ENCODE data around the gene FCN1.

FCN1 gene

DNA sequence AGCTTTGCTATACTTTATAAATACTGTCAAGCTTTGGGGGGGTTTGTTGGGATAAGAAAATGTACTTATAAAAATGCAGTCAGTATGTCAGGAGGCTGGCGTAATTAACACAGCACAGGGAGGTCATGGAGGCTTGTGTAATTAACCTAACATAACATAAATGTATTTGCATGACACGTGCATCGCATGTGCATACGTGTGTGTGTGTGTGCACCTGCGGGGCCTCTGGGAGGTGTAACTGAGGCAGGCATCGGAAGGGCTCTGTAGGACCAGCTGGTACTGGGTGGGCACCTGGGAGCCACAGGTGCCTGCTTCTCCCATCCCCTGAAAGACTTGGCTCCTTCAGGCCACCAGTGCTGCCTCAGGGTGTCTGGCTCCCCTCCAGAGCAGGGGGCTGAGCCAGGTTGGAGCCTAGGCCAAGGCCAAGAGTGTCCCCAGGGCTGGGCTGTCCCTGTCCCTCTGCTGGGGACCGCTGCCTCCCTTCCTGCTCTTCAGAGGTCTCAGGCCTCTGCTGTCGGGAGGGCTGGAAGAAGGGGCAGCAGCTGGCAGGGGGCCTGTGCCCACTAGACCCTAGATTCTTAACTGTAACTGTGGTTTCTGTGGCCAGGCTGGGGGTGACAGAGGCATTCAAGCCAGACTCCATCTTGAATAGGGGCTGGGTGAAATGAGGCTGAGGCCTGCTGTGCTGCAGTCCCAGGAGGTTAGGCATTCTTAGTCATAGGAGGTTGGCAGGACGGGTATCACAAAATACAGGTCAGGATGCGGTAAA is 28.1 kb downstream of the FCN1 start:
- no peak for FAIRE-seq

DNA sequence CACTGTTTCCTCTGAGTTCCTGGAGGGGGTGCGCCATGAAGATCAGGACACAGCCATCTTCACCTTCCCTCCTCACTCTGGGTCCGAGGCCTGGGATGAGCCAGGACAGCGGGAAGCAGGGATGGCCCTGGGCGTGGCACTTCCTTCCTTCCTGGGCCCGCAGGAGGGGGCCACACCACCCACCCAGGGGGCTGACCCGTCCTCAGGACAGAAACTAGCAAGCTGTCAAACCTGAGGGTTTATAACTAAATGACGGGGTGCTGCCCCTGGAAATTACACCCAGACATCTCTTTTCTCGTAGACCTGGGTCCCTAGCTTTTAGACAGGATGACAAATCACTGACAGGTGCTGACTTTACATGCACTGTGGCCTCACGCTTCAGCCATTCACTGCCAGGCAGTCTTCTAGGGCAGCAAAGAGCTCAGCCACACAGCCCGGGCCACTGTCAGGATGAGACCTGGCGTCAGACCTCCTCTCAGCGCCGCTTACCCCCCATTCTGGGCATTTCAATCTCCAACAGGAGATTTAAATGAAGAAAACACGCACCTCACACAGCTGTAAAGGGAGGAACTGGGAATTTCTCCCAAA is 29.0 kb downstream of the FCN1 start:
- no peak for FAIRE-seq

DNA sequence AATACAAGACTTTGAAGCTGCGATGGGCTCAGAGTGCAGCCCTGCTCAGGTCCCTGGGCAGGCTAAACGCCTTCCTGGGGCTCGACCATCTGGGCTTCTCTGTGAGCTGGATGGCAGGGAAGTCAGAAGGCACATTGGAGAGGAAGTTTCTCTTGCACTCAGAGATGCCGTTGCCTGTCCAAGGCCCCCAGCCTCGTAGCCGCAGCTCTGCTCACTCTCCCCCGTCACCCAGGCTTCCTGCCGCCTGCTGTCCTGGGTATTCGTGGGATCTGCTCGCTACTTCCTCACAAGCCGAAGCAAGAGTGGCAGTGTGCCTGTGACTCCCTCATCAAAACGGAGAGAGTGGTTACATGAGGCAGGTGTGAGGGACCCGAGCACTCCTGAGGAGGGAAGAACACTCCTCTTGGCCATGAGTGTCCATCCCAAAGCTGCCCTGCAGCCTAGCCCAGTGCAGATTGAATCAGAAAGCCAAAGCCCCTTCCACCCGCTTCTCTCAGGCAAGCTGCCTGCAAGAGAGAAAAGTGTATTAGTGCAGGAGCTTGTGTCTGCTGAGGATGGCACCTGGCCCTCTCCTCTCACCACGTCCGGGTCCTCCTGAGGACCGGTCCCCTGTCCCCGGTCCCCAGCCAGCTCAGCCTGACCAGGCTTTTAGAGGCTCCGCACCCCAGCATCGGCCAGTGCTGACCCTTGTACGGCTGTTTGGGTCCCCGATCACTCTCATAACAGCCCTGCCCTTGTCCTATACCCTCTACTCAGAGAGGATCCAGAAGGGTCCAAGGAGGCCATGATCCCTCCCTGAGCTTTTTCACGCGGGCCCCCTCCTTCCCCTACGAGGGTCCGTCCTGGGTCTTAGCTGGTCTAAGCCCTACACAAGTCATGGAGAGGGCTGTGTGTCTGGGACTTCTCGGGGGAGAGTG is 29.8 kb downstream of the FCN1 start:
- FAIRE-seq = no peak

DNA sequence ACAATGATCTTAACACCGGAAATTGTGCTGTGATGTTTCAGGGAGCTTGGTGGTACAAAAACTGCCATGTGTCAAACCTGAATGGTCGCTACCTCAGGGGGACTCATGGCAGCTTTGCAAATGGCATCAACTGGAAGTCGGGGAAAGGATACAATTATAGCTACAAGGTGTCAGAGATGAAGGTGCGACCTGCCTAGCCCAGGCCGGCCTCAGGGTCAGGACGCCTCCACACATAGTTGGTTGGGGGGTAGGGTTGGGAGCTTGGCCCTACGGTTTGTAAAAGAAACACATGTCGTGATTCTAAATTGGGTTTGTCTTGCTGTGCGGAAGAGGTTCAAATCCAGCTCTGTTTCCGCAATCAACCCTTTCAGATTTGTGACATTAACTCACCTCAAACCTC is 30.5 kb downstream of the FCN1 start:
- no peak for FAIRE-seq

DNA sequence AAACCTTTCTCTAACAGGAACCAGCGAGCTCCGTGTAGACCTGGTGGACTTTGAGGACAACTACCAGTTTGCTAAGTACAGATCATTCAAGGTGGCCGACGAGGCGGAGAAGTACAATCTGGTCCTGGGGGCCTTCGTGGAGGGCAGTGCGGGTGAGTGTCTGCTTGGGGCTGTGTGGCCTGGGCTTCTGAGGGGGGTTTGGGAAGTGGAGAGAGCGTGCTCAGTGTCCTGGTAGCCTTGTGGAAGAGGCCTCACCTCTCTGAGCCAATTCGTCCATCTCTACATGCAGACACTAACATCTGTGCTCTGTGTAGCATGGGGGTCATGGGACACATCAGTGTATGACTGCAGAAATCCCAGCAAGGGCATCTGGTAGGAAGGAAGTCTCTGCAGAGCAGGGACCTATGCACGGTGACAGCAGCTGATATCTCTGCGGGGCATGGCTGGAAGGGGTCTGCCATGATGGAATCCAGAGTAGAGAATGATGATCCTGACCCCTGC is 31.2 kb downstream of the FCN1 start:
- FAIRE-seq = no peak

DNA sequence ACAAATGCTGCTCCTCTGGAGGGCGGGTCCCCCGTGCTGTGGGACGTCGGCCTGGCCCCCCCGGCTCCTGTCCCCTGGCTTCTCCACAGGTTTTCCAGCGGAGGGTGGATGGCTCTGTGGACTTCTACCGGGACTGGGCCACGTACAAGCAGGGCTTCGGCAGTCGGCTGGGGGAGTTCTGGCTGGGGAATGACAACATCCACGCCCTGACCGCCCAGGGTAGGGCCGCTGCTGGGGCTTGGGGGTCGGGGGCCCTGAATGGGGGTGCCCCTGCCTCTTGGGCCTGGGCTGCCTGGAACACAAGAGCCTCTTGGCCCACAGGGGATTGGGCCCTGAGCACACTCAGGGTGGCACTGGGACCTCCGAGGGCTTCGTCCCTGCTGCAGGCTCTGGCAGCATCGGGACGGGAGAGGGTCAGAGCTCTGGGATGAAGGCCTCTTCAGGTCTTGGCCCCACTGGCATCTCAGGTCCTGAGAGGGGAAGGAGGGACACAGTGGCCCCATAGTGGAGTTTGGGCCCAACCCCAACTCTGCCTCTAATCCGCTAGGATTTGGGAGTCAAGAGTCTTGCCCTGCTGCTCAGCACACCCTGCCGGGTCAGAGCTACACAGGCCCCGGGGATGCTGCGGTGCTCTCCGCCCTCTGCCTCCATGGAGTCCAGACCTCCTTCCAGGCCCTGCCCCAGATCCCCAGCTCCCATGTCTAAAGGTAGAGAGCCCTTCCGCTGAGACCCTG is 31.9 kb downstream of the FCN1 start:
- FAIRE-seq = no peak

DNA sequence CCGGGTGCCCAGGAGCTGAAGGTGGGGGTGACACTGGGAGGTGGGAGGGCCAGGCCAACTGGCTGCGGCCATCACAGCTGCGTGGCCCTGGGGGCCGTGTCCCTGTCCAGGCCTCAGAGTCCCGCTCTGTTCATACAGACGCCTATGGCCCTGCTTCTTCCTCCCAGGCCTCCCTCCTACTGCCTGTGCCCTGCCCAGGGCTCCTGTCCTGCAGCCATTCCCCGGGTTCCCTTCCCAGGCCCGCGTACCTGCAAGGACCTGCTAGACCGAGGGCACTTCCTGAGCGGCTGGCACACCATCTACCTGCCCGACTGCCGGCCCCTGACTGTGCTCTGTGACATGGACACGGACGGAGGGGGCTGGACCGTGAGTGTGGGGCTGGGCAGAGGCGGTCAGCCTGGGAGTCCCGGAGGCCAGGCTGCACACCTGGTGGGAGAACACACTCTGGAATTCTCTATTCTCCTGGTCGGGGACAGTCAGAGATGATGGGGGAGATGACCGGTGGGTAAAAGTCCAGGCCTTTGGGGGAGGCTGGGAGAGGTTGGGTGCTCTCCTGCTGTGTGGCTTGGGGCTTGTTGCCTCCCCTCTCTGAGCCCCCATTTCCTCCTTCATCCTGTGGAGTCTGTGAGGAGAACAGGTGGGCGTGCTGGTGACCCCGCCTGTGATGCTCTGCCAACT is 32.6 kb downstream of the FCN1 start:
- FAIRE-seq = no peak

DNA sequence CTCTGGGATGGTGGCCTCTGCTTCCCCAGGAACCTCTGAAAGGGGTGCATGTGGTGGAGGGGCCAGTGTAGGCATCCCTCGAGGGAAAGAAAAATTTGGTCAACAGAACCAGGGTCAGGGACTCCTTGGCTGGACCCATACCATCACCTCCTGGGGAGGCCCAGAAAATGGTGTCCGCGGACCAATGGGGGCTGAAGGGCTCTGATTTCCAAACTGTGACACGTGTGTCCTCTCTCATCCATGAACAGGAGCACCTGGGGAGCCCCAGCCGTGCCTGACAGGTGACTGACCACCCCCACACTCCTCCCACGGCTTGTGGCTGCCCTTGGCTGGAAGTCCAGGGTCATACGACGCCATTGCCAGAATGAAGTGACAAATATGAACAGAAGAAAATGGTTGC is 33.2 kb downstream of the FCN1 start:
- FAIRE-seq = no peak

DNA sequence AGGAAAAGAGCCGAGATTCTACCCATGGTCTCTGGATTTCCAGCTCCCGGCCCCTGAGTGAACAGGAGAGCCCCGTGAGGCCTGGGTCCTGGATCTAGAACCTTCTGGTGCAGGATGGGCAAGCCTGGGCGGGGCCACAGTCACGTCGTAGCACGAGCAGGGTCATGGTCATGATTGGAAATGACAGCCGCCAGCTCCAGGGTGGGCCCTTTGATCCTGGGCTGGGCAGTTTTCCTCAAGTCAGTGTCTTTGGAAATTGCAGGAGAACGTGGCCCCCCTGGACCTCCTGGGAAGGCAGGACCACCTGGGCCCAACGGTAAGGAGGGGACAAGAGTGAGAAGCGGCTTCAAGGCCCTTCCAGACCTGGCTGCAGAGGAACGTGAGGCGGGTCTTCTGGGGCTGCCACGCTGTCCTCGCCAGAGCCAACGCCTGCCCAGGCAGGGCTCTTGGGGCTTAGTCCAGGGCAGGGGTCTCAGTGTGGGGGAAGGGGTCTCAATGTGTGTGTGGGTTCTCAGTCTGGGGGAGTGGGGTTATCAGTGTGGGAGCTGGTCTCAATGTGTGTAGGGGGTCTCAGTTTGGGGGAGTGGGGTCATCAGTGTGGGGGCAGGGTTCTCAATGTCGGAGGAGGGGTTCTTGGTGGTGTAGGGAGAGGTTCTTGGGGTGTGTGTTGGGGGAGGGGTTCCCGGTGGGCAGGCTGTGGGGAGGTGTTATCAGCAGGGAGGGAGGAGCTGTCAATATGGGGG is 34.5 kb downstream of the FCN1 start:
- FAIRE-seq = no peak

DNA sequence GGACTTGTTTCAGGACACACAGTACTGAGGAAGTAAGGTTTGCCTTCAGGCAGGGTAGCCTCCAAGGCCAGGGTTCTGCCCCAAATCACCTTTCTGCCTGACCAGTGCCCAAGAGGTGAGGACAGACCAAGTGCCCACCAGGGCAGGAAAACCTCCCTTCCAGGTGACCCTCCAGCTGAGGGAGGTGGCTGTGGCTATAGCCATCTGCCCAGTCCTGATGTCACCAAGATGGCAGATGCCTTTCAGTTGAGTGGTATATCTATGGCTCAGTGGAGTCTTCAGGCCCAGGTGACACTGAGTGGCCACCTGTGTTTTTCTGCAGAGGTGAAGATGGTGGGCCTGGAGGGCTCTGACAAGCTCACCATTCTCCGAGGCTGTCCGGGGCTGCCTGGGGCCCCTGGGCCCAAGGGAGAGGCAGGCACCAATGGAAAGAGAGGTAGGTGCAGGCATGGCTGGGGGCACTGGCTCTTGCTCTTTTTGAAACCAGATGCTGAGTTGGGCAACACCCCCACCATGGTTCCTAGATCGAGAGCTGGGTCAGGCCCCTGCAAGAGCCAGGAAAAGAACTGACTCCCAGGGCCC is 35.4 kb downstream of the FCN1 start:
- no peak for FAIRE-seq

DNA sequence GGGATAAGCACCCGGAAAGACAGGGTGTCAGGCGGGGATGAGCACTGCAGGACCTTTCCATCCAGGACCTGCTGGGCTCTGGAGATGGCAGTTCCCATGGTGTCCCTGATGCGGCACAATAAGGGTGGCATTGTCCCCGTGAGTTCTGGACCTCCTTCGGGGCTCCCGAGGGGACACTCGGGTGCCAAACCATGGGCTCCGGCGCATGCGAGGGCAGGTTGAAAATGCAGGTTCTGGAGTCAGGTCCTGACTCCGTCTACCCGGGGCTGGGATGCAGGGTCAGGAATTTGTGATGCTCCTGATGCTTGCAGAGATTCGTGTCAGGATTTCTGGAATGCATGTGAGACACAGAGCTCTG is 36.4 kb downstream of the FCN1 start:
- FAIRE-seq = no peak

DNA sequence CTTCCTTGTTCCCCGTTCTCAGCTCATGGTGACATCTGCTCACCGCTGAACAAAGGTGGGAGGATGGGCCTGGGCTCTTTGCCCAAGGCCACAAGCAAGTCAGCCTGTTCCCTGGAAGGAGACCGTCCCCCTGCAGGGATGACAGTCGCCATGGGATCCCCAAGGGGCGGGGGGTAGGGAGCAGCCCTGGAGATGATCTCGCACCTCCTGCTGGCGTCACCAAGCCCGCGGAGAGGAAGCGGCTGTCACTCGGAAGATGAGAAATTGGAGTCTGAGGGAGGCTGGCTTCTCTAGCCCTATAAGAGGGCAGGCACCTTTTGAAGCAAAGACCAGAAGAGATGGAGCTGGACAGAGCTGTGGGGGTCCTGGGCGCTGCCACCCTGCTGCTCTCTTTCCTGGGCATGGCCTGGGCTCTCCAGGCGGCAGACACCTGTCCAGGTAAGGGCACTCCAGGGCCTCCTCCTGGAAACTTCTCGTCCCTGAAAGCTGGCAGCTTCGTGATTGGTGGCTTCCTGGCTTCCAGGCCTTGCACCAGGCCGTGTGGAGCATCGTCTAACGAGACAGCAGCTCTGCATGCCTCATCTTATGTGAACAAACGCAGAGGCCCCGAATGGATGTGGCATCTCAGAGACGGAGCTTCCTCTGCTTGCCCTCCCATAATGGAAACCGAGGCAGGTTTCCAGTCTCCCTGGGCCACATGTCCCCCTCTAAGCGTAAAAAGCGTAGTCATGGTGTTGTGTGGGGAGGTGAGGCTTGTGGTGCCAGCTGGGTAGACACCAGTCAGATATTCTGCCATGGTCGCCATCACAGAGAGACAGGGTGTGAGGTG is 37.0 kb downstream of the FCN1 start, which contains the start of gene FCN2:
TSS of gene FCN2 (plus strand) at position 327 of the 829 bp plus-strand sequence. CDS start at position 339, 12 bp downstream.
- FAIRE-seq = no peak

DNA sequence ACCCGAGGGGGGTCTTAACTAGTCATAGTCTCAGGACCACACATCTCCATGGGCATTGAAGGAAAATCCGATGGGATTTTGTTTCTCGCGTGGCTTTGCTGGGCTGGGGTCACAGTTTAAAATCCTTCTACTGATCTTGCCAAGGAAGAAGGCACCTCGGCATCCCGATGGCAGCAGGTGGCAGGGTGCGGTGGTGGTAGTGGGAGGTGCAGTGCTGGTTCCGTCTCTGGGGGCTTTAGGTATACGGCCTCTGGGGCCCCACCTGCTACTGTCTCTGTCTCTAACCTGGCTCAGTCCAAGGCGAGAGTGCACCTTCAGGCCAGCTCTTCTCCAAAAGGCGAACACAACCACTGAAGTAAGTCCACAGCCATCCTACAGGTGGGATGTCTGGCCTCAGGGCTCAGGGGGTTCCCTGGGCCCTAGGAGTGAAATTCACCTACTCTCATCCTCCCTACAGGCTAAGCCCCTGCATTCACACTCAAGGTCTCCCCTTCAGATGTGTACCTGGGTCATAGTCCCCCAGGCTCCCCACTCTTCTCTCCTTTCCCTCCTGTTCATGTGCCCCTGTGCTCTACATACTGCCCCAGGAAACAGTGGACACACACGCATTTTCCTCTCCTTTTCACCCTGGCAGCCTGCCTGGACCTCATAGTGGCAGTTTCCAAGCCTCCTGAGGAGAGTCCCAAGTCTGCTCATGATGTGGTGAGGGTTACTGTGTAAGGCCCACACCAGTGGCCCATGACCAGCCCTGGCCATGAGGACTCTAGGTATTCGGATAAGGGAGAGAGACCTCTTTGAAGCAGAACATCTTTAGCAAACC is 37.8 kb downstream of the FCN1 start:
- FAIRE-seq = no peak

DNA sequence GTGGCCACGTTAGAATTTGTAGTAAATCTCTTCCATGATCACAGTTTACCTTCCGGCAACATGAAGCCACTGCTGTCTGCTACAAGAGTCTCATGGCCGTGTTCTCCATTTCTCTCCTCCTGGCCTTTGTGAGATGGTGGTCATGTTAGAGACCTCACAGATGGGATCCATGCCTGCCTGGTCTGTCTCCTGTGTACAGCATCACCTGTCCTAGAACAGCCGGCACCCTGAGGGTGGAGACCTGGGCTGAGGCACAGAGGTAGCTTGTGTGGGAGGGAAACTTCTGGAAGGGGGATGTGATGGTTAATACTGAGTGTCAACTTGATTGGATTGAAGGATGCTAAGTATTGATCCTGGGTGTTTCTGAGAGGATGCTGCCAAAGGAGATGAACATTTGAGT is 40.2 kb downstream of the FCN1 start:
- no peak for FAIRE-seq

DNA sequence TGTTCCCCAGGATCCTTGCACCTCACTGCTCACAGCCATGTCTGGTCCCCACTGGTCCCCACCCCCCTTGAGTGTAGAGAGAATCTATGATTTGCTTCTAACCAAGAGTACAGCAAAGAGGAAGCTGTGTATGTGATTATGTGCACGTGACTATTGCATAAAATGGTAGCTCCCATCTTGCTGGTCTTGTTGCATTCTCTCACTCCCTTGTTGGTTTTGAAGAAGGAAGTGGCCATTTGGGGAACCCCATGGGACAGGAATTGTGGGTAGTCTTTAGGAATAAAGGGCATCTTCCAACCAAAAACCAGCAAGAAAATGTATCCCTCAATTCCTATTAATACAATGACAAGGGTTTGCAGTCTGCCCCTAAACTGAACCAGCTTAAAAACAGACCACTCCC is 42.3 kb downstream of the FCN1 start:
- no peak for FAIRE-seq

DNA sequence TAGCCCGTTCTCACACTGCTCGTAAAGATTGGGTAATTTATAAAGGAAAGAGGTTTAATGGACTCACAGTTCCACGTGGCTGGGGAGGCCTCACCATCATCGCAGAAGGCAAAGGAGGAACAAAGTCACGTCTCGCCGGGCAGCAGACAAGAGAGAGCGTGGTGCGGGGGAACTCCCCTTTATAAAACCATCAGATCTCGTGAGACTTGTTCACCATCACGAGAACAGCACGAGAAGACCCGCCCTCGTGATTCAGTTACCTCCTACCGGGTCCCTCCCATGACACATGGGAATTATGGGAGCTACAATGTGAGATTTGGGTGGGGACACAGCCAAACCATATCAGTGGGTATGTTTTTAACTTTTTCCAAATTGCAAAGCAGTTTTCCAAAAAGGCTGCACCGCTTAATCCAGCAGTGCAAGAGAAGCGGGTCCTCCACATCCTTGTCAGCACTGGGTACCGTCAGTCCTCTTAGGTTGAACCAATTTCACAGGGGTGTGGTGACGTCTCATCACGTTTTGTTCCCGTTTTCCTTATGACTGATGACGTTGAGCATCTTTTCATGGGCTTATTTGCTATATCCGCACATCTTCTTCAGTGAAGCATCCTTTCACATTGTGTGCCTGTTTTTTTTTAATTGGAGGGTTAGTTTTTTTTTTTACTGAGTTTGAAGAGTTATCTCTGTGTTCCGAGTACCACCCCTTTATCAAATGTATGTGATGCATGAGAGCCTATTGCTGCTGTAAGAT is 45.1 kb downstream of the FCN1 start:
- no peak for FAIRE-seq

DNA sequence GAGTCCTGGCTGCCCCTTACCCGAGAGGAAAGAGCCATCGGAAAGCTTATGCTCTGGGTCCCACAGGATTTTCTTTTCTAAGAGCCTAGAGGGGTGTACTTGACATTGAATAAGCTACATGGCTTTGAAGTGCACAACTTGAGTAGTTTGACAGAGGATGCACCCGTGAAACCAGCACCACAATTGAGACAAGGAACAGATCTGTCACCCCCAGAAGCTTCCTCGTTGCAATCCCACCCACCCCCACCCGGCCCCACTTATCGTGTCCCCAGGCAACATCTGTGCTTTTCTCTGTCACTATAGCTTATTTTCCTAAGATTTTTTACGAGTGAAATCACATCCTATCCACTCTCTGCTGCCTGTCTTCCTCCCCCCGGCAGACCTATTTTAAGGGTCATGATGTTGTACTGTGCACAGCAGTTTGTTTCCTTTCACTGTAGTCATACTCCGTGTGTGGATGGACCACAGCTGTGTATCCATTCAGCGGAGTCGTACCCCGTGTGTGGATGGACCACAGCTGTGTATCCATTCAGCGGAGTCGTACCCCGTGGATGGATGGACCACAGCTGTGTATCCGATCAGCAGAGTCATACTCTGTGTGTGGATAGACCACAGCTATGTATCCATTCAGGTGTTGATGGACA is 45.9 kb downstream of the FCN1 start:
- no peak for FAIRE-seq

All from TTC549 (cell line).